ENCODE measurements around the gene MNS1. TPM values are rescaled to one million over a fixed set of nuclear protein-coding genes. Genes with fewer than 3 reads are reported as not detected.
"Not testable (repeated sequence)": the region's sequence is repeated elsewhere in the genome, so short reads cannot be mapped to it uniquely, and the experiment has no call there.

The MNS1 gene, protein sequence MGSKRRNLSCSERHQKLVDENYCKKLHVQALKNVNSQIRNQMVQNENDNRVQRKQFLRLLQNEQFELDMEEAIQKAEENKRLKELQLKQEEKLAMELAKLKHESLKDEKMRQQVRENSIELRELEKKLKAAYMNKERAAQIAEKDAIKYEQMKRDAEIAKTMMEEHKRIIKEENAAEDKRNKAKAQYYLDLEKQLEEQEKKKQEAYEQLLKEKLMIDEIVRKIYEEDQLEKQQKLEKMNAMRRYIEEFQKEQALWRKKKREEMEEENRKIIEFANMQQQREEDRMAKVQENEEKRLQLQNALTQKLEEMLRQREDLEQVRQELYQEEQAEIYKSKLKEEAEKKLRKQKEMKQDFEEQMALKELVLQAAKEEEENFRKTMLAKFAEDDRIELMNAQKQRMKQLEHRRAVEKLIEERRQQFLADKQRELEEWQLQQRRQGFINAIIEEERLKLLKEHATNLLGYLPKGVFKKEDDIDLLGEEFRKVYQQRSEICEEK
- total RNA-seq: not detected in 2 replicates

DNA sequence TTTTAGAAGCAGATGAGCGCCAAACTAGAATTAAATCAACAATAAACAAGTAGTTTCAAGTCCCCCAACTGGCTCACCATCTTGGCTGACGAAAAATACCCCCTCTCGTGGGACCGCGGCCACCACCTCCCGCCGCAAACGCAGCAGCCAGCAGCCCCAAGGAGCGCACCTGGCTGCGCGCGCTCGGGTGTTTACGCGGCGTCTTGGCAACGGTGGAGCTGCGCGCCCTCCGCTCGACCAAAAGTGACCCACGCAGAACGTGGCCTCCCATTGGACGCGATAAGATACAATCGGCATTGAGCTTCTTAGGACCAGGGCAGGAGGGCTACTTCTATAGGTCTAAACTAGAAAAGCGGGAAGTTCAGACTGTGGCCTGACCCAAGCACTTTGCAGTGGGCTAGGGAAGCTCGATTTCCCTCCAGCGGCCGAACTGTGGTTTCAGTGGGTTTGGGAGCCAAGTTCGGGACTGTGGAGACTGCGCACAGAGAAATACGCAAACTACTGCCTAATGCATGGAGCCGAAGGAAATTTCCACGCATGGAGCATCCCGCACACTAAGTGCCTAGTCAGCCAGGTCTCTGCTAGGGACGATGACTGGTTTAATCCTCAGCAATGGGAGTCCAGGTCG, at the start of gene MNS1:
MNS1 (minus strand) TSS at position 245 of the 628 bp plus-strand sequence; CDS start at position 80, 165 bp downstream.
- intact Hi-C loops (cut with micrococcal nuclease): no loop called here

DNA sequence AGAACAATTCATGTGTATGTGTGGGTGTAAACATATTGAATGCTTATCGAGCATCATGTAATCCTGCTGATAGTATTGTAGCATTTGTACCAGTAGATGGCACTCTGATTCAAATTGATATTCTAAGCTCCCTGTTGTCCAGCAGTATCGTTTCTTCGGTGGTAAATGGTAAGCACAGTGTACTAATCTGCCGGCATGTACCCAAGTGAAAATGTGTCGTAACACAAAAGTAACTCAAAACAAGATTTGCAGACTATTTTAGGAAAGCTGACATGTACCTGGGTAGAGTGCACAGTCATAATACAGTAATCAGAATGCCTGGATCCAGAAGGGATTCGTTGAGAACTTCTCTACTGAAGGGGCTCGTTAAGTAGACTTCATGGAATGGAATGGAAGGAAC, 31.7 kb upstream of the MNS1 start:
- intact Hi-C loops (cut with micrococcal nuclease): loop anchor here (1.0 to 10.0 kb wide), 8 partner anchors 326 to 810 kb away; no protein-coding TSS in a partner anchor

DNA sequence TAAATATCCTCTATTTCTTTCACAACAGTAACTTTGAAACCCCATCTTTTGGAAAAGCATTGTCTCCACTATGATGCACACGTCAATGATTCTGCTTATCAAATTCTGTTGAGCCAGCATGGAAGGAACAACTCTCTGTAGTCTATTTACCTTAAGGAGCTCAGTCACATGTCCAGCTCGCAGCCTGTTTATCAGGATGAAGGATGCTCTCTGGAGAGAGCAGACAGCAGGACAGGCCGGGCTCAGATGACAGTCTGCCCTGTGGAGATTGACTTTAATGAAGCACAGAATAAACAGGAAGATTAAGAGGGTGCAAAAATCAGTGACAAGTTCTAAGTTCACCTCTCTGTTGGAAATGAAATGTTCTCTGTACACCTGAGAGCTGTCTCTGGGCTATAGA, 30.6 kb upstream of the MNS1 start:
- intact Hi-C loops (cut with micrococcal nuclease): loop anchor here (5.0 to 10.0 kb wide), 5 partner anchors 327 to 719 kb away; no protein-coding TSS in a partner anchor

DNA sequence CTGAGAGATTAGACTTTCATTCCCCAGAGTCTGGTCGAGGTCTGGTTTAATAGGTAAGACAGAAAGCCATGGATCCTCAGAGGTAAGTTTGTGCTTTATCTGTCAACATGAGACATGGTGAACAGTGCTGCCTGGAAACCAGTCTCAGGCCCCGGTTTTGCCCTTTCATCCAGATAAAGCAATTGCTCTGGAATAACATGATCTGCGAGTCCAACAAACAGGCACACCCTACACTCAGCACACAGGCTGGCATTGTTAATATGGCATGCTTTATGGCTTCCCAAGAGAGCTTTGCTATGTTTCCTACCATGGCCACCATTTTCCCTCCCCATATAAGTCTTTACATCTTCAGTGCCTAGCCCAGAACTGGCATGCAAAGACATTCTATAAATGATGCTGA, 30.1 kb upstream of the MNS1 start:
- intact Hi-C loops (cut with micrococcal nuclease): loop anchor here (5.0 to 10.0 kb wide), 5 partner anchors 327 to 720 kb away; no protein-coding TSS in a partner anchor

DNA sequence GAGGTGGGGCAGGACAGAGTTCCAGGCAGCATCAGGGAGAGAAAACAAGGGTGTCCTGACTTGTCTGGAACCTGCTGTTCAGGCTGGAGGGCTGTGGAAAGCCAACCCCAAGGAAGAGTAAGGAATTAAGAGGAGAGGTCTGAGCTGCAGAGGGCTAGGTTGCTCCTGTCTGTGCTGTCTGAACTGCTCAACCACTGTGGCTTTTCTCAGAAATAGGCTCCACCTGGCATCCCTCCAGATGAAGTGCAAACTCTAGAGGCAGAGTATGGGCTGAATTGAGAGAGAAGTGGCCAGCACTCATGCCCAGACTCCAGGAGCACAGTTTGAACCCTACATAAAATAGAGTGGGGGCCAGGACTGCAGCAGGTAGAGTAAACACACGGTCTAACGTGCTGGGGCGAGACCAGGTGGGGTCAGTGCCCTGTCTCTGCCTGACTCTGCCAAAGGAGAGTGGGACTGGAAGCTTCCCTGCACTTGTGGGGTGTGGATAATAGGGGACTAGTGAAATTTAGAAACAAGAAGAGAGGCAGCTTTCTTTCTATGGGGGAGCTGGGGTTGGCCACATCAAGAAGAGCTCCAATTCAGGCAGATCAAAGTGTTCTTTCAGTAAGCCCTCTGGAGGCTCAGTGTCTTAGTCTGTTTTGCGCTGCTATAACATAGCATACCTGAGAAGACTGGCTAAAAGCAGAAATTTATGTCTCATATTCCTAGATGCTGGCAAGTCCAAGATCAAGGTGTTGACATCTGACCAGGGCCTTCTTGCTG, 28.0 kb upstream of the MNS1 start:
- intact Hi-C loops (cut with micrococcal nuclease): loop anchor here (10.0 kb wide), 2 partner anchors 582 to 722 kb away; no protein-coding TSS in a partner anchor

DNA sequence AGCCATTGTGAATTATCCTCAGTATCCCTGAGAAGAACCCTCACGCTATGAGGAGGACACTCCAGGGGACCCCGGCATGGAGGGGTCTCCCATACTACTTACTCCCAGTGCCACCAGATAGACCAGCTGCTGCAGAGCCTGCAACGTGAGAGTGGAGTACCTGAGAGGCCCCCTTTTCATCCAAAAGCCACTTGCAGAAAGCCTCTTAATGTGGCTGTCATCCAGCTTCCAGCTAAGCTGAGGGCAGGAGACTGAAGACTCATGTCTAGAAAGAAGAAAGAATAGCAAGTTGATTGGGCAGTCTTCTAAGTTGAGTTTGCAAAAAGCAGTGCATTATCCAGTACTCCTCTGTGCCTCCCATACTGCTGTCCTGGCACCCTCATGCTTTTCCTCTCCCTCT, 27.3 kb upstream of the MNS1 start:
- intact Hi-C loops (cut with micrococcal nuclease): loop anchor here (10.0 kb wide), 2 partner anchors 583 to 723 kb away; no protein-coding TSS in a partner anchor

- intact Hi-C loops (cut with micrococcal nuclease): loop anchor here (1.0 to 10.0 kb wide), 5 partner anchors 378 to 1036 kb away; no protein-coding TSS in a partner anchor
Measured at GRCh38 chr15:56491110-56491722, 26.3 kb upstream of the MNS1 start.

DNA sequence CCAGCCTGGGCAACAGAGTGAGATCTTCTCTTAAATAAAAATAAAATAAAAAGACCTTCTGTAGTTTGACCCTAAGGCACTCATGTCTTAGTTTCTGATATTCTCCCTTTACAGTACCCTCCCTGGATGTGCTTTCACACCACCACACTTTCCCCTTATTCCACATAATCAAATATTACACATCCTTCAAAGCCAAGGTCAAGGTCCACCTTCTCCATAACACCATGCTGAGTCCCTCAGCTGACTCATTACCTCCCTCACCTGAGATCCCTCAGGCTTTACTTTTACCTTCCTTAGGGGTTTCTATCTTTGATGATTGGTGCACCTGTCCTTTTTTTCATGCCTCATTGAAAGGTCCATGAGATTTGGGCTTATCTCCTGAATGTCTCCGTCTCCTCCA, 25.5 kb upstream of the MNS1 start:
- intact Hi-C loops (cut with micrococcal nuclease): loop anchor here (10.0 kb wide), 2 partner anchors 584 to 724 kb away; no protein-coding TSS in a partner anchor

GRCh38 chr15:56486206-56486605, 21.3 kb upstream of the MNS1 start:
- intact Hi-C loops (cut with micrococcal nuclease): not testable (repeated sequence)

DNA sequence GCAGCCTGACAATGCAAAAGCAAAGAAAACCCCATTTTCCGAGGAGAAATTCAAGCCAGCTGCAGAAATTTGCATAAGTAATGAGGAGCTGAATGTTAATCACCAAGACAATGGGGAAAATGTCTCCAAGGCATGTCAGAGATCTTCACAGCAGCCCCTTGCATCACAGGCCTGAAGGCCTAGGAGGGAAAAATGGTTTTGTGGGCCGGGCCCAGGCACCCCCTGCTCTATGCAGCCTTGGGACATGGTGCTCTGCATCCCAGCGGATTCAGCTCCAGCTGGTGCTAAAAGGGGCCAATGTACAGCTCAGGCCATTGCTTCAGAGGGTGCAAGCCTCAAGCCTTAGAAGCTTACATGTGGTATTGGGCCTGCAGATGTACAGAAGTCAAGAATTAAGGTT, 20.5 kb upstream of the MNS1 start:
- intact Hi-C loops (cut with micrococcal nuclease): not testable (repeated sequence)

DNA sequence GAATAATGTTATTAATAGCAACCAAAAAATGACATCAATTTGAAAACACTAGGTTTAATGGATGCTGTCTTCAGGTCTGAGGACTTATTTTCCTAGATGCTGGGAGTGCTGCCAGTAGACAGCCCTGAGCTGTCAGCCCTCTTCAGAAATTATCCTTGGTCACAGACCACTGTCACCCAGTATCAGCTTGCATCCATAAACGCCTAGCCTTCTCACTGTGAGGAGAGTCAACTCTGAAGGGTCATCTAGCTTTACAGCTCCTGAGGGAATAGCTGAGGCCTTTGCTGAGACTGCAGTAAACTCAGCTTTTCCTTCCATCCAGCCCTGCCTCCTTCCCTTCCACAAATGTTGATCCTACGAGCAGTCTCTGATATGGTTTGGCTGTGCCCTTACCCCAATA, 19.4 kb upstream of the MNS1 start:
- intact Hi-C loops (cut with micrococcal nuclease): no loop called here

DNA sequence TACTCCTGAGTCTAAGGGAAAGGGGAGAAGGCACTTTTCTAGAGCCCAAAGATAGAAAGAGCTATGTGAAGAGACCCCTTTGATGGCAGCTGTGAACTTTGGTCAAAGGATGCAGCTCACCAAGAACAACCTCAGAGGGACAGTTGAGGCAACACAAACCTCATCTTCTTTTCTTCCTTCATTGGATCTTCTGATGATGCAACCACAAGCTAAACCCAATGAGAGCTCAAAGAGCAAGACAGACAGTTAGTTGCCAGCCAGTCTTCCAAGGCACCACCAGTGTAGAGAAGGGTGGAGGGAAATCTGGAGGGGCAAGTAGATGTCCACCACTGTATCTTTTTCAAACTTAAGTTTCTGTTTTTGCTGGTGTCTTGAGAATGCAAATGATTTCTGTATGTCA, 10.4 kb upstream of the MNS1 start:
- intact Hi-C loops (cut with micrococcal nuclease): no loop called here

- intact Hi-C loops (cut with micrococcal nuclease): no loop called here
Measured at GRCh38 chr15:56473017-56473416, 8.1 kb upstream of the MNS1 start.

GRCh38 chr15:56472278-56472677, 7.3 kb upstream of the MNS1 start:
- intact Hi-C loops (cut with micrococcal nuclease): no loop called here

- intact Hi-C loops (cut with micrococcal nuclease): no loop called here
Measured at GRCh38 chr15:56471440-56472069, 6.6 kb upstream of the MNS1 start.

DNA sequence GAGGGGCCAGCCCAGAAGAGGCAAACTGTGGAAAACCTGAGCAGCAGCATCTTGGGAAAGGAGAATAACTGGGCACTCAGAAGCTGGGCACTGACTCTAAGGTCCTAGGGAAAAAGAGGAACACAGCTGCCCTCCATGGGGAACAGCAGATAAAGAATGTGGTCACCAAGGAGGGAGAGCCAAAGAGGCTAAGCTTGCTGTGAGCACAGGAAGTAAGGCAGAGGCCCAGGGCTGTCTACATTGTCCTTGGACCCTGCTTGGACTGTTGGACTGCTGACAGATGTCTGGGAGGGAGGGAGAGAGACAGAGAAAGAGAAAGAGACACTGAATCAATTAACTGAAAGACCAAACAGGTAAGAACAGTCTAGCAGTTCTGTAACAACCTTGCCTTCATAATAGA, 4.5 kb upstream of the MNS1 start:
- intact Hi-C loops (cut with micrococcal nuclease): loop anchor here (2.0 kb wide), 1 partner anchor 227 kb away; the partner anchor contains the start of gene RFX7

- intact Hi-C loops (cut with micrococcal nuclease): loop anchor here (2.0 kb wide), 1 partner anchor 226 kb away; the partner anchor contains the start of gene RFX7
Measured at GRCh38 chr15:56468401-56468800, 3.5 kb upstream of the MNS1 start.

- intact Hi-C loops (cut with micrococcal nuclease): loop anchor here (2.0 kb wide), 1 partner anchor 225 kb away; the partner anchor contains the start of gene RFX7
Measured at GRCh38 chr15:56467616-56468015, 2.7 kb upstream of the MNS1 start.

- intact Hi-C loops (cut with micrococcal nuclease): no loop called here
Measured at GRCh38 chr15:56460947-56461346, 4.0 kb downstream of the MNS1 start.

- intact Hi-C loops (cut with micrococcal nuclease): no loop called here
Measured at GRCh38 chr15:56460071-56460470, 4.9 kb downstream of the MNS1 start.

All from T-helper 1 cell treated with Interleukin-12 subunit alpha and Interleukin-12 subunit beta and Interleukin-4 antibody, amounts not matched to agents 30 ng/mL and 1 ng/mL, for 36 hours (primary cell).